ENCODE results near the gene ISG20.

ISG20 gene

GRCh38 chr15:88695101-88695500 is 56.3 kb downstream of the ISG20 start:
- no peak for DNase-seq

DNA sequence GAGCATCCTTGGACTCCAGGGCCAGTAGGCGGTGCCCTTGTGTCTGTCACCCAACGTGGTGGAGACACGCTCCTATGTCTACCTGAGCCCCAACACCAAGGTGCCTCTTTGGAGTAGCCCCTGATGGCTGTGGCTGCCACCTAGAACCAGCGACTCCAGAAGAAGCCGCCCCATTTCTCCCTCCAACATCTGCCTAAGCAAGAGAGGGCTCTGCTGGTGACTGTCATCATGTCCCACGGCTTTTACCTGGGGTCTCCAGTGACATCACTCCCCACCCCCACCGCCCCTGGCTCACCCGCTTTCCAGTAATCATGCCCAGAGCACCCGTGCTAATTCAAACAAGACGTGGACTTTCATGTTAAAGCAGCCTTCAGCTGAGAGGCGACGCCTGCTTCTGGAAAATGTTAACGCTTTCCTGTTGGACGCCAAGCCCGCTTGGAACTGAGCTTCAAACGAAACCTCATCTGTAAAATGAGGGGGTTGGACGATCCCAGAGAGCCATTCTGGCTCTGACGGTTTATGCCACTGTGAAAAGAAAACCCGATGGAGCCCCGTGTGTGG is 57.0 kb downstream of the ISG20 start:
- no peak for DNase-seq

GRCh38 chr15:88696254-88696653 is 57.4 kb downstream of the ISG20 start:
- DNase-seq = no peak

DNA sequence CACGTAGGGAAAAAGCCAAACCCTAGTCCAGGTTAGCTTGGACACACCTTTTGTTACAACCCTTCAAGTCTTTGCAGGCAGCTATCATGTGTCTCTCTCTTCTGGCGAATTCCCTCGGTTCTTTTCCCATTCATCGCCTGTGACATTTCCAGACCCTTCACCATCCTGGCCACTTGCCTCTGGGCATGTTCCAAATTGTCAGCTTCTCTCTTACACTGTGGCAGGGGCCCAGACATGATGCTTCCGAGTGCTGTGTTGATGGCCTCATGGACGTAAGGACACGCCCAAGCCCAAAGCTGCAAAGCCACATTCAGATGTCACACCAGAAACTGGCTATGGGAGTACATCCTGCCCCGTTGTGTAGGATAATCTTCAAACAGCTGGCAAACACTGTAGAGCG is 58.5 kb downstream of the ISG20 start:
- DNase-seq = no peak

GRCh38 chr15:88699861-88700260 is 61.0 kb downstream of the ISG20 start:
- no peak for DNase-seq

DNA sequence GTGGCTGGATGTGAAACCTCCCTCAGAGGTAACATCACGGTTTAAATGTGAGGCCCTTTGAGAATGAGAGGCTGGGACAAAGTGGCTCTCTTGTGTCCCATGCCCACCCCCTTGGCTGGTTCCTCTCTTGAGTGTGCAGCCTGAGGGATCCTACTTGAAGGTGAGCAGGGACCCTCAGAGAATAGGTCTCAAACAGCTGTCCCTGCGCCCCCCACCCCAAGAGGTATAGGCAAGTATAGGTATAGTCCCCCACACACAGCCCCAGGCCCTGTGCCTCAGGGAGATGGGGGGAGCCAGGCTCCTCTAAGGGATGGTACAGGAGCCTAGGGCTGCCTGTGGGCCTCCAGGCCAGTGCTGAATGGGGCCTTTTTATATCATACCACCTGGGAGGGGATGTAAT is 61.9 kb downstream of the ISG20 start:
- no peak for DNase-seq

DNA sequence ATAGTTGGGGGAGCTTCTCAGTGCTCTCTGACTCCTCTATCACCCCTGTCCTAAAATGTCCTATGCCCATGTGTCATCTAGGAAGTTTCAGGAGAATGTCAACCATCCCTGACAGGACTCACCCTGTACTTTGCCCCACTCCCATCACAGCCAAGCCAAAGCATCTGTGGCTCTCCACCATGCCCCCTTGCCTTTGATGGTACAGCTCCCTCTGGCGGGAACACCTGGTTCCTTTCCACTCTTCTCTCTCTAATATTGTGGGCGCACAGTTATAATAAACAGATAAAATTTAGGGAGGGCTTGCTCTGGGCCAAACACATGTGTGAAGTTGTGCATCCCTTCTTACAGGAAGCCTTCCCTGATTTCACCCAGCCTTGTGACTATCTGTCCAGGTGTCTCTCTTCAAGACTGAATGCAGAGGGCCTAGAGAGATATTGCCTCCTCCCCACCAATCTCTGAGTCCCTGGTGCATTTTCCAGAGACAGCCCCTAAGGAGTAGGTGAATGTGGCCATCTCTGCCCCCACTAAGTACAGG is 62.8 kb downstream of the ISG20 start:
- DNase-seq = no peak

- no peak for DNase-seq
Observed at GRCh38 chr15:88702983-88703382, 64.2 kb downstream of the ISG20 start.

GRCh38 chr15:88703533-88703932 is 64.7 kb downstream of the ISG20 start:
- no peak for DNase-seq

GRCh38 chr15:88704791-88705768 is 66.3 kb downstream of the ISG20 start:
- peak; percentile 57 for DNase-seq

DNA sequence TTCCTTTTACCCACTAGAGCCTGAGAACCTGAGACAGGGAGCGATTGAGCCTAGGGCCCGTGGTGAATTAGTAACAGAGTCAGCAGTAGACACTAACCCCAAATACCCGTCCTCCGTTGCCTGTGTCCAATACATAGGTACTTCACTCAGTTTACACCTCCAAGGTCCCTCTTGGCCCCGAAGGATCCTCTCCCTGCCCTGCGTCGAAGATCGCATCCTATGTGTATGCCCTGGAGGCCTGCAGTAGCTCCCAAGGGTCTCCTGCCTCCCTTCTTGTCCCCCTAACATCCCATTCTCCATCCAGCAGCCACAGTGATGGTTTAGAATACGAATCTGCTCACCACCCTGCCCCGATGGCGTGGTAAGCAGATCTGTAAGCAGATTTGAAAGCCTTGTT is 67.0 kb downstream of the ISG20 start:
- no peak for DNase-seq
